LHCN-M2 (cell line): ENCODE data around the gene MTFR1L. TPM values are rescaled to one million over a fixed set of nuclear protein-coding genes. Genes with fewer than 3 reads are reported as not detected.

ENCODE experiments used
- DNase-seq: peaks from one replicate; pipeline ENCODE4 v3.0.0-alpha.2; 2012; ENCODE audit warnings: low read depth
- total RNA-seq: library from RNA; depleted of rRNA; stranded (reverse); fragments of >200 nt; gene quantifications from 2 replicates; pipeline ENCODE4 v1.2.3, GENCODE V29; 2014

MTFR1L gene
- total RNA-seq, 1 experiment from 2014 or later: 47.4 TPM

GRCh38 chr1:25790472-25790871 is 29.3 kb upstream of the MTFR1L start:
- no peak for DNase-seq

DNA sequence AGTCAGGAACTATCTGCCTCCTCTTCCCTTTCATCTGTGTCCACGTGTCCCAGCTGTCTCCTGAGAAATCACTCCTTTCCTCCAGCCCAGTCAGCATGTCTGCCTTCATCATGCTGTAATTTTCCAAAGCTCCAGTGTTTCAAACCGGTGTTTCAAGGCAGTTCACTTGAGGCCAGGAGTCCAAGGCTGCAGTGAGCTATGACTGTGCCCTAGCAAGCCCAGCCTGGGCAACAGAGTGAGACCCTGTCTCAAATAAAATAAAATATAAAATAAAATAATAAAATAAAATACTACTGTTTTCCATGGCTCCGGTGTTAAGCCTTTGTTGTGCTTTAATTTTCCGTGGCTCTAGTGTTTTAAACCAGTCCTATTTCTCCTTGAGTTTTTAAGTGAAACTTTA is 27.6 kb upstream of the MTFR1L start:
- DNase-seq: no peak

- DNase-seq: no peak
These were observed 26.1 kb upstream of the MTFR1L start for GRCh38 chr1:25793585-25794170.

GRCh38 chr1:25794325-25794724 is 25.4 kb upstream of the MTFR1L start:
- peak; percentile 64 for DNase-seq

GRCh38 chr1:25795211-25795610 is 24.5 kb upstream of the MTFR1L start:
- DNase-seq: no peak

DNA sequence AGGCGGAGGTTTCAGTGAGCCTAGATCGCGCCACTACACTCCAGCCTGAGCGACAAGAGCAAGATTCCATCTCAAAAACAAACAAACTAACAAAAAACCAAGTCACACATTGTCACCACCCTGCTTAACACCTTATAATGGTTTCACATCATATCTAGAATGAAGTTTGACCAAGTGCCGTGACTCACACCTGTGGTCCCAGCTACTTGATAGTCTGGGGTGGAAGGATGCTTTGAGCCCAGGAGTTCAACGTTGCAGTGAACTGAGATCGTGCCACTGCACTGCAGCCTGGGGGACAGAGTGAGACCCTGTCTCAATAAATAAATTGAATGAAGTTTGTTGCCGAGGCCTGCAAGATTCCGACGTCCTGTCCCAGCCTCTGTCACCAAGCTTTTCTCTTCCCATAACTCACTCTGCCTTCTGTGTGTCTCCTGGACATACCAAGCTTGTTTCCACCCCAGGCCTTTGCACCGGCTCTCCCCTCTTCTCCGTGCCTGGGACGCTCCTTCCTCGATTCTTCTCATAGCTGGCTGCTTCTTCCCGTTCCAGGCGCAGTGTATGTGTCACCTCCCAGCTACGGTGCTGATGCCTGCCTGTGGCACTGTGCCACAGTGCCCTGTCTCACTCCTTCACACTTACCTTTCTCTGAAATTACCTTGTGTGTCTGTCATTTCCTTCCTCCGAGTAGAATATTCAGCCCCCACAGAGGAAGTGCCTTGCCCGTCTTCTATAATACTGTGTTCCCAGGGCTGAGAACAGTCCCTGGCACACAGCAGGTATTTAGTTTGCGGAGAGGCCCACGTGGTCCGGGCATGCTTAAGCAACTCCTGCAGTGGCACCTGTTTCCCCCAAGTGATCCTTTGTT is 23.6 kb upstream of the MTFR1L start:
- no peak for DNase-seq

GRCh38 chr1:25796811-25797458 is 22.8 kb upstream of the MTFR1L start:
- peak; percentile 68 for DNase-seq

GRCh38 chr1:25797939-25798338 is 21.8 kb upstream of the MTFR1L start:
- peak; percentile 26 for DNase-seq

DNA sequence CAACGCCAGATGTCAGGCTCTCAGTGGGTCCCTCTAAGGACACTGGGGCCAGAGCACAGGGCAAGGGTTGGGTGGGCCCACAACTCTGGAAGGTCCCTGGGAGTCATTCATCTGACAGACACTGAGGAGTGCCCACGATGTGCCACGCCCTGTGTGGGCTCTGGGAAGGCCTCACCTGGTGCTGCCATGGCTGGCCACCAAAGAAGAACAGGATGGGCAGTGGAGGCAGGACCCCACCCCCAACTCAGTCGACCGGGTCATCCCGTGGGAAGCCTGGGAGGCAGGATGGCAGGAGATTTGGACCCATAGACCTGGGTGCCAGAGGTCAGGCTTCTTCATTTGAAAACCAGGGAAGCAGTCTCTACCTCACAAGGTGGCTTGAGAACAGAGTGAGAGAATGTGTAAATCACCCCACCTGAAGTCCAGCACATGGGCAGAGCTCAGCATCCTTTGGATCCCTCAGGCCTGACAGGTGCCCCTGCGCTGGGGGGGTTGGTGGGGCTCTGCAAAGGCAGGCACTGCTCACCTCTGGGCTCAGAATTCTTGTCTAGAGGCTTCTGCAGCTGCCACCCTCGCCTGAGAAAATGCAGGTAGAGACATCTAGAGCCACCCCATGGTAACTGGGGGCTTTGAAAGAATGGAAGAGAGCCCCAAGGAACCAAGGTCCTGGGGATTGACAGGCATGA is 20.9 kb upstream of the MTFR1L start:
- no peak for DNase-seq

DNA sequence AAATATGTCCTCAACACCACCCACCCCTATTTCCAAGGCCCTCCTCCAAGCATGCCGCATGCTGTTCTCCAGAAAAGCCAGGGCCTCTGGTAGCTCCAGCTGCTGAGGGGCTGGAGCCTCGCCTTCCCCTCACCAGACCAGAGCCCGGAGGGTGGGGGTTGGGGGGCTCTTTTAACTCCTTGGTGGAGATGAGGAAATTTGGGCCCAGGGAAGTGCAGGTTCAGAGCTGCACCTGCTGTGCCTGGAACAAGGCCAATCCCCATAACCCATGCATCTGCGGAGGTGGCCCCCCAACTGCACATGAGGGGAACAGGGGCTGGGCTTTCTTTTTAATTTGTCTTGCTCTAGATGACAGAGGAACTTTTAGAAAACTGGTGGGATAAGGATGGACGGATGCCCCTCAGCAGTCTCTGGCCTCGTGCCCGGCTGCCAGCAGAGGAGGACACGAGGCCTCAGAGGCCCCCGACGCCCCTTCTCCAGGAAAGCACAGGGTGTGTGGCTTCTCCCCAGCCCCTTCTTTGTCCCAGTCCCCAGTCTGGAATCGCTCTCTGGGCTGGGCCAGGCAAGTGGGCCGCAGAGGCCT is 20.3 kb upstream of the MTFR1L start:
- no peak for DNase-seq

GRCh38 chr1:25799935-25800702 is 19.6 kb upstream of the MTFR1L start, which contains the start of gene SELENON:
Gene SELENON, plus strand, starts transcription at chr1:25800193. Its CDS starts 38 bp downstream, at chr1:25800231.
- DNase-seq: peak; percentile 19

DNA sequence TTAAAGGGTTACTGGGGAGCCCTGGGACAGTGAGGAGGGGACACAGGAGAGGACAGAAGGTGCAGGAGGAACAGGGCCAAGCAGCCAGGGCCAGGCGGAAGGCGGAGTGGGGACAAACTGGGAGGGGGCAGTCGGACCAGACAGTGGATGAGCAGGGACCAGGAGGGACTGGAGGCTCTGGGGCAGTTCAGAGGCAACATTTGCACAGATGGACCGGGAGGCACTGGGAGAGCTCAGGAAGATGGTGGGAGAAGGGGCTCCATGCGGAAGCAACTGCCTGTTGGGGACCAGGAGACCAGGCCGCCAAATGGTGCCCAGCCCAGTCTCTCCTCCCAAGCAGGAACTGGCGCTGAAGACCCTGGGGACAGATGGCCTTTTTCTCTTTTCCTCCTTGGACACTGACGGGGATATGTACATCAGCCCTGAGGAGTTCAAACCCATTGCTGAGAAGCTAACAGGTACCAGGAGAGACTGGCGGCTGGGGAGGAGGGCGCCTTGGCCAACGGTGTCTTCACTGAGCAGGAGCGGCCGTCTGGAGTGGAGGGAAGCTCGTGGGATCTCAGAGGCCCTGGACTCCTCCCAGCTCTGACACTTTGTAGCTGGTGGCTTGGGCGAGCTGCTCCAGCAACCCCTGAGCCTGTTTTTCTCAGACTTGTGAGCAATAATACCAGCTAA is 18.9 kb upstream of the MTFR1L start:
- no peak for DNase-seq

GRCh38 chr1:25802915-25803314 is 16.8 kb upstream of the MTFR1L start:
- no peak for DNase-seq

GRCh38 chr1:25803368-25803767 is 16.4 kb upstream of the MTFR1L start:
- DNase-seq: no peak

DNA sequence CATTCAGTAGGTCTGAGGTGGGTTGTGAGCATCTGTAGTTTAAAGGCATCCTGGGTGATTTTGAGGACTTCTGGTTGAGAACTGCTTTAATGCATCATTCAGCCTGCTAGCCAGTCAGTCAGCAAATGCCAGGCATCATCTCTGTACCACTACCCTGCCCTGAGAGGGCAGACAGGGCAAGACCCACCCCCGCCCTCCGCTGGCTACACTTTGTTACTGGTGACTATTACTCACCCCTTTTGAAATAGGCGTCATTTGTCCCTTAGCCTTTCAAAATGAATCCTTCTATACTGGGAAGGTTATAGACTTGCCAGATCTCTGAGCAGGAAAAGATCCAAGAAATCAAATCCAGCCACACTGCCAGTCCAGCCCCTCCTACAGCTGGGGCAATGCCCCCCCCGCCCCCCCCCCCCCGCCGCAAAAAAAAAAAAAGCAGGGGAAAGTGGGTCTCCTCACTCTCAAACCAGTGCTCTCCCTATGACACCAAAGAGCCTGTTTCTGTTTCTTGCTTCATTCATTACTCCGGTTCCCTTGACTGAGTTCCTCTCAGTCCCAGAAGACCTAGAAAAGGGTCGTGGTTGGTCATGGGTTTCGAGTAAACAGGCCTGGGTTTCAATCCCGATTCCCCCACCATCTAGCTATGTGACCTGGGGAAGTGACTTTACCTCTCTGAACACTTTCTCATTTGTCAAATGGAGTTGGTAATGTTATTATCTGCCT is 15.3 kb upstream of the MTFR1L start:
- DNase-seq: peak; percentile 52

DNA sequence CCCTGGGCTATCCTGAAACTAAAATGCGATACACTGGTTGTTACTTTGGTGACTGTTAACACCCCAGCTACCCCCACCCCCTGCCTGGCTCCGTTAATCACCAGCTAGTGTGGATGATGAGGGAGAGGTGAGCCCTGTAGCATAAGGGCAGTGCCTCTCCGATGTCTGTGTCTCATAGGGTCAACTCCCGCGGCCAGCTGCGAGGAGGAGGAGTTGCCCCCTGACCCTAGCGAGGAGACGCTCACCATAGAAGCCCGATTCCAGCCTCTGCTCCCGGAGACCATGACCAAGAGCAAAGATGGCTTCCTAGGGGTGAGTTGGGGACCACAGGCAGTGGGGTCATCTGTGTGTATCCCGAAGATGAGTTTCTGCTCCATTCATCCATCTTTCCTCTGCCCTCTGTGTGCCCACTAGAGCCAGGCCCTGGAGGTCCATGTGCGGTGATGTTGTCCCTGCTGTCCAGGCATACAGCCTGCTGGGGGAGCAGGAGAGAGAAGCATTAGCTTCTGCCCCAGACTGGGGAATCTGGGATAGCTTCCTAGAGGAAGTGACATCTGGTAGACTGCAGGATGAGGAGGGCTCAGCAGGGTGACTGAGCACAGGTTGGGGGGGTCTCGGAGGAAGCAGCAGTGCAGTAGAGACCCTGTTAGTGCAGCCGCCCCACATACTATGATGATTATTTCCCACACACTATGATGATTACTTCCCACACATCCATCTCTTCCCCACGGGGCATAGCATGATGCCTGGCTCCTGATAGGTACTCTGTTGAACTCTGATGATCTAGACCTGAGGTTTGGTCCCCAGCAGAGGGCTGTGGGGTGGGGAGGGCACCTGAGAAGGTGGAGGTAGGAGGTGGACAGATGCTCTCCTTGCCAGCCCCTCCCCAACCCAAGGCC is 14.5 kb upstream of the MTFR1L start:
- DNase-seq: no peak

DNA sequence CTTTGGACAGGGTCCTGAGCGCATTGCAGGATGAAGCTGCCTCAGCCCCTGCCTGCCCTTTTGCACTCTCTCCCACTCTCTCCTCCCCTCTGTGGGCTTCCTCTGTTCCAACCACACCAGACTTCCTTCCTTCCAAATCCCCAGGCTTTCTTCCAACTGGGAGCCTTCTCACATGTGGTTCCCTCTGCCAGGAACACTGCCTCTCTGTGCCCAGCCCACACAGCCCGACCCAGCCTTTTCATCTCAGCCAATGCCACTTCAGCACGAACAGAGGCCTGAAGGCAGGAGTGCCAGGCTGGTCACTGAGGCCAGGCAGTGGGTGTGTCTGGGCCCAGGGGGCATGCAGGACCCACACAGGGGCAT is 13.9 kb upstream of the MTFR1L start:
- peak; percentile 26 for DNase-seq

DNA sequence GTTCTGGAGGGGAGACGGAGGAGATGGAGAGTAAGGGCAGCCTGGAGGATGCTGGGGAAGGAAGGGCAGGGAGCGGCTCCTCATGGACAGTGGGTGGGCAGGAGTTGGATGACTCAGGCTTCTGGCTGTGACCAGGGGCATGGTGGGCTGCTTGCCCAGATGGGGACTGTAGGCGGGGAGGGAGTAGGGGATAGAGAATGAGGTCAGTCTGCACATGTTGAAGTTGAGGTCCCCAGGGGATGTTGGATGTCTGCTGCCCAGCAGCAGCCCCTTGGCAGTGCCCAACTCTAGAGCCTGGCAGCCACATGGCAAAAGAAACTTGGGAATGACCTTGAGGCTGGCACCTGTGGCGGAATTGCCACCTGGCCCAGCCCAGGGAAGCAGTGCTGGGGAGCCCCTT is 13.3 kb upstream of the MTFR1L start:
- no peak for DNase-seq
